ENCODE measurements around the gene MYL6.

MYL6 gene

DNA sequence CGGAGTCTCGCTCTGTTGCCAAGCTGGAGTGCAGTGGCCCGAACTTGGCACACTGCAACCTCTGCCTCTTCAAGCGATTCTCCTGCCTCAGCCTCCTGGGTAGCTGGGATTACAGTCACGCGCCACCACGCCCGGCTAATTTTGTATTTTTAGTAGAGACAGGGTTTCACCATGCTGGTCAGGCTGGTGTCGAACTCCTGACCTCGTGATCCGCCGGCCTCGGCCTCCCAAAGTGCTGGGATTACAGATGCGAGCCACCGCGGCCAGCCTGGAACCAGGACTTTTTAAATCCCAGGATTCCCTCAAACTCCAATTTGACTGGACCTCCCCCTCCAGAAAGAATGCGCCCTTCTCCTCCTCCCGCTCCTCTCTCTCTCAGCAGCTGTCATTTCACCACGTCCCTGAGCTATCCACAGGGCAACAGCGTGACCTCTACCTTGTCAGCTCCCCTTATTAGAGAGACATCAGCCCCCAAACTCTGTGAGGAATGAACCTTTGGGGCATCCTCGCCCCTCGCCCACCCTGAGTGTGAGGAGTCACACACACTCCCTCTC lies 28.1 kb upstream of the MYL6 start:
- DNase-seq (ENCODE audit: extremely low read depth, low read depth): no peak
- TF ChIP-seq, protein P1, sequence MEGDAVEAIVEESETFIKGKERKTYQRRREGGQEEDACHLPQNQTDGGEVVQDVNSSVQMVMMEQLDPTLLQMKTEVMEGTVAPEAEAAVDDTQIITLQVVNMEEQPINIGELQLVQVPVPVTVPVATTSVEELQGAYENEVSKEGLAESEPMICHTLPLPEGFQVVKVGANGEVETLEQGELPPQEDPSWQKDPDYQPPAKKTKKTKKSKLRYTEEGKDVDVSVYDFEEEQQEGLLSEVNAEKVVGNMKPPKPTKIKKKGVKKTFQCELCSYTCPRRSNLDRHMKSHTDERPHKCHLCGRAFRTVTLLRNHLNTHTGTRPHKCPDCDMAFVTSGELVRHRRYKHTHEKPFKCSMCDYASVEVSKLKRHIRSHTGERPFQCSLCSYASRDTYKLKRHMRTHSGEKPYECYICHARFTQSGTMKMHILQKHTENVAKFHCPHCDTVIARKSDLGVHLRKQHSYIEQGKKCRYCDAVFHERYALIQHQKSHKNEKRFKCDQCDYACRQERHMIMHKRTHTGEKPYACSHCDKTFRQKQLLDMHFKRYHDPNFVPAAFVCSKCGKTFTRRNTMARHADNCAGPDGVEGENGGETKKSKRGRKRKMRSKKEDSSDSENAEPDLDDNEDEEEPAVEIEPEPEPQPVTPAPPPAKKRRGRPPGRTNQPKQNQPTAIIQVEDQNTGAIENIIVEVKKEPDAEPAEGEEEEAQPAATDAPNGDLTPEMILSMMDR (IDR thresholded peaks at IDR 0.05; ENCODE audit: low read depth, low read length, missing control alignments): no peak
- peak overlapping the region; percentile 88 for H3K4me3 ChIP-seq (replicated peaks; ENCODE audit: low read depth, low read length)

DNA sequence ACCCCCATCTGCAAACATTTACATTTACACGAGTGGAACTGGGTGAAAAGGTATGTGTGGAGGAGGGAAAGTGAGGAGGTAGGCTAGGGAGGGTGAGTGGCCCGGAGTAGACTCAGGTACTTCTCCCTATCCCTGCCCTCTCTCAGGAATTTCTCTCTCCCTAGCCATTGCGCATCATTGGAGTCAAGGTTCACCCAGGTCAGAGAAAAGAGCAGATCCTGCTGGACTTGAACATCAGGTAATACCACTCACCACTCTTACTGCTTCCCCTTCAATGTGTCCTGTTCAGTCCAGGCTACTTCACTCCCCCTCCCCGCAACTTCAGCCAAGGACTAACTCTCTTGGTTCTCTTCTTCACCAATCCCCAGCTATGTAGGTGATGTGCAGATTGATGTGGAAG lies 27.3 kb upstream of the MYL6 start:
- H3K4me3 ChIP-seq (replicated peaks; ENCODE audit: low read depth, low read length): no peak overlapping the region
- TF ChIP-seq, protein P1 (IDR thresholded peaks at IDR 0.05; ENCODE audit: low read depth, low read length, missing control alignments): no peak
- DNase-seq (ENCODE audit: extremely low read depth, low read depth): no peak

DNA sequence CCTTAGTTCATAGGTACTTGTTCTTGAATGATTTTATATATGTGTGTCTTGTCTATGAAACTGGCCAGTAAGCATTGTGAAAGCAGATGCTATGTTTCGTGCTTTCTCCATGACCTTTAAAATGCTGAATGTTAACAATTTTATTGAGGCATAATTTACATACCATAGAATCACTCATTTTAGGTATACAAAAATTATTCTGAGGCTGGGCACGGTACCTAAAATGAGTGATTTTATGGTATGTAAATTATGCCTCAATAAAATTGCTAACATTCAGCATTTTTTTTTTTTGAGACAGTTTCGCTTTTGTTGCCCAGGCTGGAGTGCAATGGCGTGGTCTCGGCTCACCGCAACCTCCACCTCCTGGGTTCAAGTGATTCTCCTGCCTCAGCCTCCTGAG lies 23.3 kb upstream of the MYL6 start:
- H3K4me3 ChIP-seq (replicated peaks; ENCODE audit: low read depth, low read length): no peak overlapping the region
- DNase-seq (ENCODE audit: extremely low read depth, low read depth): no peak
- TF ChIP-seq, protein P1 (IDR thresholded peaks at IDR 0.05; ENCODE audit: low read depth, low read length, missing control alignments): no peak

DNA sequence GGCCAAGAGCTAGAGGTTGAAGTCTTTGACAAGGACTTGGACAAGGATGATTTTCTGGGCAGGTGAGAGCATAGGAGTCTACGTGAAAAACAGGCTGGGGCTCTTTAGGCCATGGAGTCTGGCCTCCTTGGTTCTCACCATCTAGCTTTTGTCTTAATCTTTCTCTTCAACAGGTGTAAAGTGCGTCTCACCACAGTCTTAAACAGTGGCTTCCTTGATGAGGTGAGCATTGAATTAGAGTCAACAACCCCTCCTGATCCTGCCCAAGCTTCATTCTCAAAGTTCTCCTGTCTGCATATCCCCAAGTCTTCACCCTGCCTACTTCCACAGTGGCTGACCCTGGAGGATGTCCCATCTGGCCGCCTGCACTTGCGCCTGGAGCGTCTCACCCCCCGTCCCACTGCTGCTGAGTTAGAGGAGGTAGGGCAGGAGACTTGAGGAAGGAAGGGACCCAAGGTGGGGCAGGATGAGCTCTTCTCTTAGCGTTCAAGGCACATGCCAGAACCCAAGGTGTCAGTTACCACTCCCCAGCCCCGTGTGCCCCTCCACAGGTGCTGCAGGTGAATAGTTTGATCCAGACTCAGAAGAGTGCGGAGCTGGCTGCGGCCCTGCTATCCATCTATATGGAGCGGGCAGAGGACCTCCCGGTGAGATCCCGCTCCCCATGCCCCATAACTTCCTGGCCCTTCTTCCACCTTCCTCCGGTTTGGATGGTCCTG lies 20.1 kb upstream of the MYL6 start:
- no peak for DNase-seq (ENCODE audit: extremely low read depth, low read depth)
- TF ChIP-seq, protein P1 (IDR thresholded peaks at IDR 0.05; ENCODE audit: low read depth, low read length, missing control alignments): no peak
- no peak overlapping the region for H3K4me3 ChIP-seq (replicated peaks; ENCODE audit: low read depth, low read length)

DNA sequence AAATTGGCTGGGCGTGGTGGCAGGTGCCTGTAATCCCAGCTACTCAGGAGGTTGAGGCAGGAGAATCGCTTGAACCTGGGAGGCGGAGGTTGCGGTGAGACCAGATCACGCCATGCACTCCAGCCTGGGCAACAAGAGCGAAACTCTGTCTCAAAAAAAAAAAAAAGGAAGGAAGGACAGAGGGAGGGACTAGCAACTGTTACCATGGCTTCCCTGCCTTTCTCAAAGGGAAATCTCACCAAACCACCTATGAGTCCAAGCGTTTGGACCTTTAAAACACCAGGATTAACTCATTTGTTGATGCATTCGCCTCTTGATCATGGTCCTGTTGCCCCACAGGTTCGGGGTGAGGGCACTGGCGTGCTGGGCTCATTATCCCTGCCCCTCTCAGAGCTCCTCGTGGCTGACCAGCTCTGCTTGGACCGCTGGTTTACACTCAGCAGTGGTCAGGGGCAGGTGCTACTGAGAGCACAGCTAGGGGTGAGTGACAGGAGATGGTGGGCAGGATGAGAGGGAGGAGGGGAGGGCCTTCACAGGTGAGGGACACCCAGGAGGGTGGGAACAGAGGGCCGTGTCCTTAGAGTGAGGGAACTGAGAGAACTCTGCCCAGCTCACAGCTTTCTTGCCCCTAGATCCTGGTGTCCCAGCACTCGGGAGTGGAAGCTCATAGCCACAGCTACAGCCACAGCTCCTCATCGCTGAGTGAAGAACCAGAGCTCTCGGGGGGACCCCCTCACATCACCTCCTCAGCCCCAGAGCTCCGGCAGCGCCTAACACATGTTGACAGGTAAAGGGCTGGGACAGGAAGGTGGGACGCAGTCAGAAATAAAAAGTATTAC lies 16.0 kb upstream of the MYL6 start:
- no peak overlapping the region for H3K4me3 ChIP-seq (replicated peaks; ENCODE audit: low read depth, low read length)
- TF ChIP-seq, protein P1 (IDR thresholded peaks at IDR 0.05; ENCODE audit: low read depth, low read length, missing control alignments): no peak
- DNase-seq (ENCODE audit: extremely low read depth, low read depth): no peak

DNA sequence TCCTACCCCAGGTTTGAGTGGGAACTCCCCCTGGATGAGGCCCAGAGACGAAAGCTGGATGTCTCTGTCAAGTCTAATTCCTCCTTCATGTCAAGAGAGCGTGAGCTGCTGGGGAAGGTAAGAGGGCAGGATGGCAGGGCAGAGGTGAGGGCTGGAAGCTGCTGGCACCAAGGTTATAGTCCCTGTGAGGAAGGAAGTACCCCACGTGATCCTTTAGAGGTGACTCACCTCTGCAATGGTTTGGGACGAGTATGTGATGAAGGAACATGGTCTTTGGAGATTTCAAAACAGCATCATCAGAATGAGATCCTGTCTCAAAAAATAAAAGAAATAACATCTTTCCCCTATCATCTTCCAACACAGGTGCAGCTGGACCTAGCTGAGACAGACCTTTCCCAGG lies 14.9 kb upstream of the MYL6 start:
- H3K4me3 ChIP-seq (replicated peaks; ENCODE audit: low read depth, low read length): no peak overlapping the region
- DNase-seq (ENCODE audit: extremely low read depth, low read depth): no peak
- TF ChIP-seq, protein P1 (IDR thresholded peaks at IDR 0.05; ENCODE audit: low read depth, low read length, missing control alignments): no peak

Measured in HFF-Myc (cell line).